CD14-positive monocyte (primary cell): ENCODE measurements around the gene TMEM132D. TPM values are rescaled to one million over a fixed set of nuclear protein-coding genes. Genes with fewer than 3 reads are reported as not detected.

Experiments
- DNase-seq, 3 donors: peaks; one replicate each; pipeline ENCODE4 v3.0.0-alpha.2; 2011 to 2022
- H2AFZ ChIP-seq: 2 replicates; pipeline ENCODE4 v1.6.0; 2012; ENCODE audit warnings: mild to moderate bottlenecking, low read depth, low read length, inconsistent platforms; ENCODE audit not compliant: insufficient read depth, poor library complexity, severe bottlenecking
- H3K27ac ChIP-seq, 2 donors: 1 replicate in 1 of 2; 2 replicates in 1 of 2; pipeline ENCODE4 v1.5.1; 2012 to 2013; ENCODE audit warnings: low read length in 2 of 2, control low read depth in 1 of 2, inconsistent platforms in 1 of 2, low read depth in 1 of 2, mild to moderate bottlenecking in 1 of 2
- H3K27me3 ChIP-seq, 2 donors: one replicate each; pipeline versions ENCODE4 v1.6.0 to v1.6.1; 2011 to 2013; ENCODE audit warnings: low read length in 2 of 2; ENCODE audit not compliant: control insufficient read depth in 2 of 2, insufficient read depth in 2 of 2
- H3K36me3 ChIP-seq, 2 donors: replicated peaks in 1 of 2; 1 replicate in 1 of 2; 2 replicates in 1 of 2; pipeline versions ENCODE4 v1.5.1 to v1.6.1; 2012 to 2013; ENCODE audit warnings: low read length in 2 of 2, control low read depth in 1 of 2, inconsistent platforms in 1 of 2, mild to moderate bottlenecking in 1 of 2; ENCODE audit not compliant: insufficient read depth in 2 of 2, control insufficient read depth in 1 of 2
- H3K4me1 ChIP-seq, 2 donors: 1 replicate in 1 of 2; 2 replicates in 1 of 2; pipeline versions ENCODE4 v1.5.1 to v1.6.1; 2012 to 2013; ENCODE audit warnings: low read length in 2 of 2, control low read depth in 1 of 2, inconsistent platforms in 1 of 2, mild to moderate bottlenecking in 1 of 2, moderate library complexity in 1 of 2; ENCODE audit not compliant: insufficient read depth in 2 of 2, control insufficient read depth in 1 of 2
- H3K4me2 ChIP-seq: replicated peaks from 2 replicates; pipeline ENCODE3; 2012; ENCODE audit warnings: low read length, moderate library complexity, mild to moderate bottlenecking; ENCODE audit not compliant: poor library complexity, severe bottlenecking; ENCODE audit errors: extremely low read depth
- H3K4me3 ChIP-seq, 3 experiments: fragments of 200-600 bp in 1 of 3; sonication (generic) in 1 of 3; replicated peaks in 1 of 3; 1 replicate in 2 of 3; 2 replicates in 1 of 3; pipeline ENCODE4 v1.5.1; 2011 to 2013; ENCODE audit warnings: low read length in 3 of 3, mild to moderate bottlenecking in 3 of 3, control low read depth in 2 of 3, low read depth in 2 of 3, inconsistent platforms in 1 of 3, moderate library complexity in 1 of 3
- H3K79me2 ChIP-seq: 2 replicates; pipeline ENCODE4 v1.6.0; 2012; ENCODE audit warnings: mild to moderate bottlenecking, control low read depth, inconsistent platforms, low read length, moderate library complexity; ENCODE audit not compliant: insufficient read depth
- H3K9ac ChIP-seq: 2 replicates; pipeline ENCODE4 v1.6.0; 2017; ENCODE audit warnings: low read length, mild to moderate bottlenecking; ENCODE audit not compliant: insufficient read depth, poor library complexity, severe bottlenecking
- H3K9me3 ChIP-seq, 2 donors: replicated peaks in 1 of 2; 1 replicate in 1 of 2; 2 replicates in 1 of 2; pipeline versions ENCODE4 v1.5.1 to v1.6.1; 2012 to 2013; ENCODE audit warnings: low read length in 2 of 2, control low read depth in 1 of 2; ENCODE audit not compliant: control insufficient read depth in 1 of 2, insufficient read depth in 1 of 2
- H4K20me1 ChIP-seq: 2 replicates; pipeline ENCODE4 v1.6.0; 2012; ENCODE audit warnings: mild to moderate bottlenecking, low read length, control low read depth, moderate library complexity; ENCODE audit not compliant: insufficient read depth
- H3K27ac Mint-ChIP-seq, 7 donors: one replicate each; pipeline ENCODE4 v1.8.0; 2020; ENCODE audit warnings: mild to moderate bottlenecking in 7 of 7, mixed read lengths in 7 of 7, moderate library complexity in 6 of 7, inconsistent platforms in 2 of 7
- H3K27me3 Mint-ChIP-seq, 3 donors: one replicate each; pipeline ENCODE4 v1.8.0; 2021 to 2022; ENCODE audit warnings: low read depth in 3 of 3, mild to moderate bottlenecking in 3 of 3, mixed read lengths in 3 of 3, moderate library complexity in 3 of 3, inconsistent platforms in 1 of 3
- H3K36me3 Mint-ChIP-seq, 2 donors: one replicate each; pipeline ENCODE4 v1.8.0; 2020; ENCODE audit warnings: mixed read lengths in 2 of 2, inconsistent platforms in 1 of 2, mild to moderate bottlenecking in 1 of 2
- H3K4me1 Mint-ChIP-seq: one replicate; pipeline ENCODE4 v1.8.0; 2020; ENCODE audit warnings: mild to moderate bottlenecking, mixed read lengths
- H3K4me3 Mint-ChIP-seq, 2 donors: one replicate each; pipeline ENCODE4 v1.8.0; 2020; ENCODE audit warnings: mild to moderate bottlenecking in 2 of 2, mixed read lengths in 2 of 2, moderate library complexity in 1 of 2
- H3K9me3 Mint-ChIP-seq, 7 donors: one replicate each; pipeline ENCODE4 v1.8.0; 2020 to 2022; ENCODE audit warnings: mixed read lengths in 7 of 7, mild to moderate bottlenecking in 6 of 7, moderate library complexity in 6 of 7, inconsistent platforms in 2 of 7
- WGBS: methylation state at CpG from one replicate; pipeline ENCODE4 v1.1.5; 2013; ENCODE audit warnings: missing lambda C conversion rate; ENCODE audit not compliant: insufficient coverage; 5-methylcytosine and 5-hydroxymethylcytosine counted together
- intact Hi-C, 2 donors: fragments of 100-400 bp; cut with micrococcal nuclease; formaldehyde crosslinking; loops; one replicate each; pipeline versions ENCODE4 v1.15.0 to v1.15.1; 2023
- polyA plus RNA-seq, 3 donors: library from polyadenylated mRNA; depleted of rRNA in 1 of 3; unstranded in 2 of 3; stranded (reverse) in 1 of 3; fragments of 300-500 nt in 2 of 3; fragments of >200 nt in 1 of 3; fragmentation: Illumina TruSeq in 2 of 3; gene quantifications; 1 replicate in 2 of 3; 2 replicates in 1 of 3; pipeline ENCODE4 v1.2.3, GENCODE V29; 2012 to 2021
- TF ChIP-seq, protein P1 (sequence below): fragments of 200-600 bp; IDR thresholded peaks from one replicate; pipeline ENCODE4 v1.8.0; 2022; ENCODE audit warnings: antibody characterized with exemption, mild to moderate bottlenecking

TMEM132D gene
- polyA plus RNA-seq, 3 donors, result 0.04 TPM; not detected in 2

DNA sequence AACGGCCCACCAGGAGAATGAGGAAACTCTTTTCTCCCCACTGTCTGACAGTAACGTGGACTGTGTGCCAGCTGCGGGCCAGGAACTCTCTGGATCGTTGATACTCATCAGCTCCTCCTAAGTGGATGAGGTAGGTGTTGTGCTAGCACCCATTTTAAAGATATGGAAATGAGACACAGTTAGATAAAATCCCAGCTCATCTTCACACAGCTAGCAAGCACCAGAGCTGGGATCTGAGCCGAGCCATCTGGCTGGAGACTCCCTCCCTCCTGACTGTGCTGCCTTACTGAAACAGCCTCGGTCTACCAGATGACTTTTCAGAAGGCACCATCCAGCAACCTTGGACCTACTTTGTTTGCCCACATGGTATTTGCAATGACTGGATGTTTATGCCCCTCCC is 49.2 kb downstream of the TMEM132D start:
- no peak overlapping the region for H2AFZ ChIP-seq
- H3K27ac ChIP-seq, result no peak overlapping the region
- H3K4me2 ChIP-seq, result no peak overlapping the region
- no peaks in the 10 kb centered on the region for H3K27me3 ChIP-seq
- H3K9ac ChIP-seq, result no peak overlapping the region
- intact Hi-C loops, result no loop called here
- H3K4me1 ChIP-seq, result no peaks in the 10 kb centered on the region
- peaks cover 7 to 8% of the 10 kb centered on the region in 2 donors for H3K9me3 ChIP-seq
- peaks cover 0 to 12% (median 0%) of the 10 kb centered on the region in 7 donors for H3K9me3 Mint-ChIP-seq
- no peaks in the 10 kb centered on the region for H3K27me3 Mint-ChIP-seq
- no peak overlapping the region for H3K4me3 Mint-ChIP-seq
- no peak overlapping the region for H3K27ac Mint-ChIP-seq
- H4K20me1 ChIP-seq, result no peaks in the 10 kb centered on the region
- no peak for DNase-seq
- H3K36me3 ChIP-seq, result no peaks in the 10 kb centered on the region
- H3K4me3 ChIP-seq, result no peak overlapping the region
- no peaks in the 10 kb centered on the region for H3K4me1 Mint-ChIP-seq
- TF ChIP-seq, protein P1, sequence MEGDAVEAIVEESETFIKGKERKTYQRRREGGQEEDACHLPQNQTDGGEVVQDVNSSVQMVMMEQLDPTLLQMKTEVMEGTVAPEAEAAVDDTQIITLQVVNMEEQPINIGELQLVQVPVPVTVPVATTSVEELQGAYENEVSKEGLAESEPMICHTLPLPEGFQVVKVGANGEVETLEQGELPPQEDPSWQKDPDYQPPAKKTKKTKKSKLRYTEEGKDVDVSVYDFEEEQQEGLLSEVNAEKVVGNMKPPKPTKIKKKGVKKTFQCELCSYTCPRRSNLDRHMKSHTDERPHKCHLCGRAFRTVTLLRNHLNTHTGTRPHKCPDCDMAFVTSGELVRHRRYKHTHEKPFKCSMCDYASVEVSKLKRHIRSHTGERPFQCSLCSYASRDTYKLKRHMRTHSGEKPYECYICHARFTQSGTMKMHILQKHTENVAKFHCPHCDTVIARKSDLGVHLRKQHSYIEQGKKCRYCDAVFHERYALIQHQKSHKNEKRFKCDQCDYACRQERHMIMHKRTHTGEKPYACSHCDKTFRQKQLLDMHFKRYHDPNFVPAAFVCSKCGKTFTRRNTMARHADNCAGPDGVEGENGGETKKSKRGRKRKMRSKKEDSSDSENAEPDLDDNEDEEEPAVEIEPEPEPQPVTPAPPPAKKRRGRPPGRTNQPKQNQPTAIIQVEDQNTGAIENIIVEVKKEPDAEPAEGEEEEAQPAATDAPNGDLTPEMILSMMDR, result no peak
- no peaks in the 10 kb centered on the region for H3K79me2 ChIP-seq
- no peaks in the 10 kb centered on the region for H3K36me3 Mint-ChIP-seq
- 71% methylated on average over 3 of the region's 6 CpGs for whole genome bisulfite sequencing

DNA sequence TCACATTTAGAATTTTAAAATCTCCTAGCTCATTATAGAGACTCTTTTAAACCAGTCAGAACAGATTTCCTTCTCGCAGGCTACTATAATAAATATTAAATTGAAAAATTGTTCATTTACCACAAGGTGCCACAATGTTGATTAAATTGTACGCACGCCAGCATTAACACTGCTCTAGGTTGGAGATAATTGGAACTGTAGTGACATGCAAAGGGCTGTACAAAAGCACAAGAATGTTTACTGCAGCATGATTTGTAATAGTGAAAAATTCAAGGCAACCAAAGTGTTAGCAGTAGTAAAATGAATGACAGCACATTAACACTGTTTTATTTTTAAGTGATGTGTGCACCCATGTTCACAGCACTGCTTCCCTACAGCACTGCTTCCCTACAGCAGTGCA is 52.5 kb downstream of the TMEM132D start:
- WGBS, result no CpG with 5 or more reads among the region's 3 CpGs
- Histone ChIP-seq H3K4me2 (no peak overlapping the region), H3K36me3 (no peaks in the 10 kb centered on the region), H3K9ac (no peak overlapping the region), H3K4me1 (no peaks in the 10 kb centered on the region), H3K27me3 (no peaks in the 10 kb centered on the region), H2AFZ (no peak overlapping the region), H3K4me3 (no peak overlapping the region), H4K20me1 (no peaks in the 10 kb centered on the region), H3K9me3 (peaks cover 7 to 8% of the 10 kb centered on the region in 2 donors), H3K79me2 (no peaks in the 10 kb centered on the region), H3K27ac (no peak overlapping the region)
- no peak for DNase-seq
- H3K27me3 Mint-ChIP-seq, result no peaks in the 10 kb centered on the region
- no peak overlapping the region for H3K27ac Mint-ChIP-seq
- H3K9me3 Mint-ChIP-seq, result peaks cover 0 to 12% (median 2%) of the 10 kb centered on the region in 7 donors
- TF ChIP-seq, protein P1, result no peak
- no peaks in the 10 kb centered on the region for H3K36me3 Mint-ChIP-seq
- no peaks in the 10 kb centered on the region for H3K4me1 Mint-ChIP-seq
- no peak overlapping the region for H3K4me3 Mint-ChIP-seq
- intact Hi-C loops, result no loop called here
